Nephron (organoid): ENCODE data around the gene NFKBIA.
"Not testable (repeated sequence)": the region's sequence is repeated elsewhere in the genome, so short reads cannot be mapped to it uniquely, and the experiment has no call there.

Experiments used
- H3K27ac Mint-ChIP-seq, 3 experiments: 2 replicates each; pipeline ENCODE4 v1.8.0; 2020; ENCODE audit warnings: mixed read lengths in 3 of 3, mild to moderate bottlenecking in 2 of 3, moderate library complexity in 1 of 3
- H3K27me3 Mint-ChIP-seq: 2 replicates; pipeline ENCODE4 v1.8.0; 2021; ENCODE audit warnings: low read depth, mild to moderate bottlenecking, moderate library complexity, mixed read lengths
- H3K36me3 Mint-ChIP-seq: 2 replicates; pipeline ENCODE4 v1.8.0; 2020; ENCODE audit warnings: low read depth, mixed read lengths
- H3K4me1 Mint-ChIP-seq: 2 replicates; pipeline ENCODE4 v1.8.0; 2020; ENCODE audit warnings: mixed read lengths
- H3K4me3 Mint-ChIP-seq, 3 experiments: 2 replicates each; pipeline ENCODE4 v1.8.0; 2020; ENCODE audit warnings: mild to moderate bottlenecking in 3 of 3, mixed read lengths in 3 of 3, moderate library complexity in 2 of 3
- H3K9me3 Mint-ChIP-seq: 2 replicates; pipeline ENCODE4 v1.8.0; 2020; ENCODE audit warnings: mixed read lengths
- TF ChIP-seq, protein P1 (sequence below), 3 experiments: fragments of 200-600 bp; sonication (generic); IDR thresholded peaks; one replicate each; pipeline ENCODE4 v1.5.0; 2021; ENCODE audit warnings: antibody characterized with exemption in 3 of 3; ENCODE audit not compliant: unreplicated experiment in 3 of 3

Gene NFKBIA

DNA sequence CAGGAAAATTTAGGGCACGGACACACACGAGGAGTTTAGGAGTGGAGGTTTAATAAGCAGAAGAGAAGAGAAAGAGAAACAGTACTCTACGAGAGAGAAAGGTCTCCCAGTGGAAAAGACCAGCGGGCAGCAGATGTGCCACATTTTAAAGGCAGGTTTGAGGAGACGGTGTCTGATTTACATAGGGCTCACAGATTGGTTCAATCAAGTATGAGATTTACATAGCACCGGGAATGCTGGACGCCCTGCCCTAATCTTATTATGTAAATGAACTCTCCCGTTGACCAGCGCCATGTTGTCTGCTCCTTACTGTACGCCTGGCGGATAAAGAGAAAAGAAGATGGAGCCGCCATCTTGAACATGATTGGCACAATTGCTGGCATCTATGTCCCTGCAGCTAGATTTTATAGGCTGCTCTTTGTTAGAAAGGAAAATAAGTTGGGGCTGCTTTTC is 17.9 kb downstream of the NFKBIA start:
- Mint-ChIP-seq H3K36me3 (no peaks in the 10 kb centered on the region), H3K27me3 (peaks cover 4% of the 10 kb centered on the region), H3K27ac (peak overlapping the region; percentile 97 to 99 (median 97)), H3K4me3 (no peak overlapping the region), H3K4me1 (peaks cover 39% of the 10 kb centered on the region), H3K9me3 (no peaks in the 10 kb centered on the region)
- TF ChIP-seq, protein P1, sequence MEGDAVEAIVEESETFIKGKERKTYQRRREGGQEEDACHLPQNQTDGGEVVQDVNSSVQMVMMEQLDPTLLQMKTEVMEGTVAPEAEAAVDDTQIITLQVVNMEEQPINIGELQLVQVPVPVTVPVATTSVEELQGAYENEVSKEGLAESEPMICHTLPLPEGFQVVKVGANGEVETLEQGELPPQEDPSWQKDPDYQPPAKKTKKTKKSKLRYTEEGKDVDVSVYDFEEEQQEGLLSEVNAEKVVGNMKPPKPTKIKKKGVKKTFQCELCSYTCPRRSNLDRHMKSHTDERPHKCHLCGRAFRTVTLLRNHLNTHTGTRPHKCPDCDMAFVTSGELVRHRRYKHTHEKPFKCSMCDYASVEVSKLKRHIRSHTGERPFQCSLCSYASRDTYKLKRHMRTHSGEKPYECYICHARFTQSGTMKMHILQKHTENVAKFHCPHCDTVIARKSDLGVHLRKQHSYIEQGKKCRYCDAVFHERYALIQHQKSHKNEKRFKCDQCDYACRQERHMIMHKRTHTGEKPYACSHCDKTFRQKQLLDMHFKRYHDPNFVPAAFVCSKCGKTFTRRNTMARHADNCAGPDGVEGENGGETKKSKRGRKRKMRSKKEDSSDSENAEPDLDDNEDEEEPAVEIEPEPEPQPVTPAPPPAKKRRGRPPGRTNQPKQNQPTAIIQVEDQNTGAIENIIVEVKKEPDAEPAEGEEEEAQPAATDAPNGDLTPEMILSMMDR (IDR thresholded peaks at IDR 0.05; ENCODE audit: unreplicated experiment in 3 of 3), result no peak

DNA sequence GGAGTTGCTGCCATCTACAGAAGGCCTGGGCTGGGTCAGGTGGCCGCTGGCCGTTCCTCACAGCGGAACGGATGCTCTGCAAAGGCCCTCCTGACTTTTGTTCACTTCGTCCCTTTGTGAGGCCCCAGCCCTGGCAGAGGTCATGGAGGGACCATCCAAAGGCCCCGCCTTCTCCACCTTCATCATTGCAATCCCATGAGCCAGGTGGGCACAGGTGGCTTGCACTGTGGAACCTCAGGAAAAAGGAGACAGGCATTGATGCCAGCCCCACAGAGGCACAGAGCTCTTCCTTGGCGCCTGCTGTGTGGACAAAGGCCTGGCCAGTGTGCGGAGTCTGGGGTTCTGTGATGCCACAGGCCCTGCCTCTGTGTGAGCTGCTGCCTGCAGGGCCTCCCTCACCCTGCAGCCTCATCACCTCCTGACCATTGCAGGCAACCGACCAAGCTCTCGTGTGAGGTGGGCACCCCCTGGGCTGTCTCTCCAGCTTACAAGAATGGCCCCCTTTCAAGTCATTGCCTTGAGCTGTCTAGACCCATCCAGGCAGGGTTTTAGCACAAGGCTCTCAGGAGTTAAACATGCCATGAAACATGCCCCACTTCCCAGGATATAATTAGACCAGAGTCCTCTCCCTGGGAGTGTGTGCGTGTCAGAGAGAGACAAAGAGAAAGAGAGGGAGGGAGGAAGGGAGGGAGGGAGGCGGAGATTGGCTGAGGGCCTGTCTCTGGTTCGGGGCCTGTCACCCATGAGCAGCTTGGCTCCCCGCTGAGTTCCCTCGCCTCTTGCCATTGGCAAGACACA is 19.3 kb downstream of the NFKBIA start:
- H3K27ac Mint-ChIP-seq, result peak overlapping the region; percentile 97 to 99 (median 97)

DNA sequence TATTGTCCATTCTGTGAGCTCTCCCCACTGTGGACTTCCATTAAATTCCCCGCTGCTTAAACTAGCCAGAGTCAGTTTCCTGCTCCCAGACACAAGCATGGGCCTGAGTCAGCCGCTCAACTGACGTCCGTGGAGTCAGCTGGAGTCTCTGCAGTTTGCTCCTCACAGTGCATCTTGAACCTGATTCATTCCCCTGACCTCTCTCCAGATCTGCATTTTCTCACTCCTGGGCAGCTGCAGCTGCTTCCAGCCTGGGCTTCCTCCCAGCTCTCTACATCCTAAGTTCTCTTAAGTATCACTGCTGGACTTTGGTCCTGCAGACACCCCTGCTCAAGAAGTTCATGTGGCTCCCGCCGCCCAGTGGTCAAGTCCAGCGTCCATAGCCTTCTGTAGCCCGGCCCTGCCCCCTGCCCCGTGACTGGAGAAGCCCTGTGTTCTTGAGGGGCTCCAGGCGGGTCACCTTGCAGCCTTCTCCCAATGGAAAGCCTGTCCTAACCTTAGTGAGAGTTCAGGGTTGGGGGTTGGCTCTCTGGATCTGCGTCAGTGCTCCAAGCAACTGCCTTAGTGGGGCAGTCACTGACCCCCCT is 20.0 kb downstream of the NFKBIA start:
- peak overlapping the region in 1 of 3 experiments; percentile 37 for H3K4me3 Mint-ChIP-seq
- no peaks in the 10 kb centered on the region for H3K9me3 Mint-ChIP-seq
- no peaks in the 10 kb centered on the region for H3K36me3 Mint-ChIP-seq
- TF ChIP-seq, protein P1 (IDR thresholded peaks at IDR 0.05; ENCODE audit: unreplicated experiment in 3 of 3), result no peak
- peaks cover 39% of the 10 kb centered on the region for H3K4me1 Mint-ChIP-seq
- H3K27ac Mint-ChIP-seq, result peak overlapping the region; percentile 81 to 90 (median 88)
- H3K27me3 Mint-ChIP-seq, result peaks cover 4% of the 10 kb centered on the region

More for the DNA sequence above, 19.3 kb downstream of the NFKBIA start:
- TF ChIP-seq, protein P1 (IDR thresholded peaks at IDR 0.05; ENCODE audit: unreplicated experiment in 3 of 3), result no peak
- Mint-ChIP-seq H3K9me3 (no peaks in the 10 kb centered on the region), H3K27me3 (peaks cover 4% of the 10 kb centered on the region), H3K4me3 (peak overlapping the region in 2 of 3 experiments; percentile 48 to 51), H3K36me3 (no peaks in the 10 kb centered on the region), H3K4me1 (peaks cover 39% of the 10 kb centered on the region)

DNA sequence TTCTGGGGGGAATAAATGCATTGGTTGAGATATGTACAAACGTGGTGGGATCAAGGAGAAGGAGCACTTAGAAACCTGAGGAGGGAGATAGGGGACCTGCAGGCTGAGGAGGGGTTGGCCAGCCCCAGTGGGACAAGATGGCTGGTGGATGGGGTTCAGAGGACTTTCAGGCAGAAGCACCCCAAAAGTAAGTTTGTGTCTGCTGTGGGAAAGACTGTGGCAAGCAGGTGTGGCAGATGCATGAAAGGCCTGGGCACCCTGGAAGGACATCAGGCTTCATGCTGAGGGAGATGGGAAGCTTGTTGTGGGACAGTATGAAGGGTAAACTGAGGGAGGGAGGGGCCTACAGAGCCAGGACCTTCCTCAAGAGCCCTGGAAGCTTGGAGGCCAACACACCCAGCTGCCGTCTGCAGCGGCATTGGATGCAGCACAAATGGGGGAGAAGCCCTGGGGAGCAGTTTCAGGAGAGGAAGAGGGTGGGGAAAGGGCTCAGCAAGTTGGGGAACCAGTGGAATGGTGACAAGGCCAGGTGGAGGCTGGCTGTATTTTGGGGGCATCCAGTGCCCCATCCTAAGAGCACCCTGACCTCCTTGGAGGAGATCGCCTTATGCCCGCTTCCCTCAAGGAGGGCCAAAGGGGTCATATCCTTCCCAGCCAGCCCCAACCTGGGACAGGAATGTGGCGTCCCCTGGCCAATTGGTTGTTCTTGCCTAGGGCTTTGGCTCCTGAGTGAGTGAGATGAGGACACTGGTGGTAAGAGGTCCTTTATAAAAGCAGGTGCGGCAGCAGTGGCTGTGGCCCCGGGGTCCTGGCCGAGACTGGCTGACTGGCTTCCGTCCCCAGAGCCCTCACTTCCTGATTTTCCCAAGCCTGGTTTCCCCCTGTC is 20.7 kb downstream of the NFKBIA start:
- TF ChIP-seq, protein P1 (IDR thresholded peaks at IDR 0.05; ENCODE audit: unreplicated experiment in 3 of 3), result no peak
- H3K4me3 Mint-ChIP-seq, result no peak overlapping the region
- H3K36me3 Mint-ChIP-seq, result no peaks in the 10 kb centered on the region
- H3K4me1 Mint-ChIP-seq, result peaks cover 39% of the 10 kb centered on the region
- peaks cover 4% of the 10 kb centered on the region for H3K27me3 Mint-ChIP-seq
- no peaks in the 10 kb centered on the region for H3K9me3 Mint-ChIP-seq
- H3K27ac Mint-ChIP-seq, result peak overlapping the region; percentile 87 to 90 (median 88)

DNA sequence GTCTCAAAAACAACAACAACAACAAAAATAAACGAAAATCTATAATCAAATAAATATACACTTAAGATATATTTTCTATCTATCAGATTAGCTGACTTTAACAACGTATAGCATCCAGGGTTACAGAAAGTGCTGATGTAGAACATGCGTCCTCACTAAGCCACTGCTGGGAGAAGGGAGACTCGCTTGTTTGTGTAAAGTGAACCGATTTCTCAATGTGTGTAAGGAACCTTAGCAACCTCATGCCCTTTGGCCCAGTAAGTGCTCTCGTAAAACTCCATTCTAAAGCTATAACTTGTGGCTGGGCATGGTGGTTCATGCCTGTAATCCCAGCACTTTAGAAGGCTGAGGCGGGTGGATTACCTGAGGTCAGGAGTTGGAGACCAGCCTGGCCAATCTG is 23.8 kb downstream of the NFKBIA start:
- Mint-ChIP-seq H3K9me3 (no peaks in the 10 kb centered on the region), H3K27ac (no peak overlapping the region), H3K27me3 (peaks cover 4% of the 10 kb centered on the region), H3K4me1 (peaks cover 24% of the 10 kb centered on the region), H3K4me3 (no peak overlapping the region), H3K36me3 (no peaks in the 10 kb centered on the region)
- TF ChIP-seq, protein P1 (IDR thresholded peaks at IDR 0.05; ENCODE audit: unreplicated experiment in 3 of 3), result no peak

DNA sequence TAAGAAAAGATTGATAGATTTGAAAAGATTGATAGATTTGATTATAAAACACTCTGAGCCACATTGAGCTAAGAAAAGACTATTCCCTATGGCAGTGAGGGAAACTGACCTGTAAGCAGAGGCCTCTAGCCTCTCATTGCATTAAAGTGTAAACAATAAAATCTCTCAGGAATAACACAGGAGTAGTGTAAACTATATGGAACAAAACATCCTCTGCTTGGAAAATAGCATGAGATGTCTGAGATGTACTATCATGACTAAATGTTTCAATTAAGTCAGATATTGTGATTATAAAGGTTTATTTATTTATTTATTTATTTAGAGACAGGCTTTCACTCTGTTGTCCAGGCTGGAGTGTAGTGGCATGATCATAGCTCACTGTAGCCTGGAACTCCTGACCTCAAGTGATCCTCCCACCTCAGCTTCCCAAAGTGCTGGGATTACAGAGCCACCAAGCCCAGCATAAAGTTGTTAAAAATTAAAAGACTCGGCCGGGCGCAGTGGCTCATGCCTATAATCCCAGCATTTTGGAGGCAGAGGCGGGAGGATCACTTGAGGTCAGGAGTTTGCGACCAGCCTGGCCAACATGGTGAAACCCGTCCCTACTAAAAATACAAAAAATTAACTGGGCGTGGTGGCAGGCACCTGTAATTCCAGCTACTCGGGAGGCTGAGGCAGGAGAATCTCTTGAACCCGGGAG is 25.2 kb downstream of the NFKBIA start:
- H3K4me1 Mint-ChIP-seq, result peaks cover 13% of the 10 kb centered on the region
- not testable (repeated sequence) for H3K27ac Mint-ChIP-seq, H3K27me3 Mint-ChIP-seq, H3K36me3 Mint-ChIP-seq, H3K9me3 Mint-ChIP-seq, H3K4me3 Mint-ChIP-seq
